Brain microvascular endothelial cell (primary cell): Measurements from ENCODE around the gene CCDC116.
A peak's percentile ranks its signal among the peaks of the same experiment; 100 is the strongest.
"Not testable (repeated sequence)": the region's sequence is repeated elsewhere in the genome, so short reads cannot be mapped to it uniquely, and the experiment has no call there.

Source experiments
- DNase-seq: peaks from one replicate; pipeline ENCODE4 v3.0.0-alpha.2; 2020
- H3K27ac ChIP-seq: fragments of 250-450 bp; sonication (Bioruptor Pico); 2 replicates; pipeline ENCODE4 v1.5.1; 2020; ENCODE audit warnings: mild to moderate bottlenecking, moderate library complexity
- H3K27me3 ChIP-seq: fragments of 250-450 bp; sonication (Bioruptor Pico); replicated peaks from 2 replicates; pipeline ENCODE4 v1.5.1; 2020; ENCODE audit warnings: mild to moderate bottlenecking
- H3K36me3 ChIP-seq: fragments of 250-450 bp; sonication (Bioruptor Pico); replicated peaks from 2 replicates; pipeline ENCODE4 v1.5.1; 2020; ENCODE audit warnings: mild to moderate bottlenecking
- H3K4me3 ChIP-seq: 2 replicates; pipeline ENCODE4 v1.5.1; 2011; ENCODE audit warnings: low read depth, mild to moderate bottlenecking, control low read depth, low read length, moderate library complexity
- CTCF ChIP-seq: IDR thresholded peaks from 2 replicates; pipeline ENCODE4 v1.5.1; 2011; ENCODE audit warnings: low read depth, mild to moderate bottlenecking, moderate library complexity, low read length, control low read depth, inconsistent platforms; ENCODE audit errors: missing control alignments
- in situ Hi-C: cut with HindIII; loops from 2 replicates; pipeline ENCODE4 v1.10.0; 2017; ENCODE audit warnings: low sequenced_read_pairs, low pct_ligation_motif_present

The CCDC116 gene

GRCh38 chr22:21598302-21598701, 34.3 kb upstream of the CCDC116 start:
- DNase-seq = no peak
- peaks cover 51% of the 10 kb centered on the region for H3K36me3 ChIP-seq
- in situ Hi-C loops = no loop called here

DNA sequence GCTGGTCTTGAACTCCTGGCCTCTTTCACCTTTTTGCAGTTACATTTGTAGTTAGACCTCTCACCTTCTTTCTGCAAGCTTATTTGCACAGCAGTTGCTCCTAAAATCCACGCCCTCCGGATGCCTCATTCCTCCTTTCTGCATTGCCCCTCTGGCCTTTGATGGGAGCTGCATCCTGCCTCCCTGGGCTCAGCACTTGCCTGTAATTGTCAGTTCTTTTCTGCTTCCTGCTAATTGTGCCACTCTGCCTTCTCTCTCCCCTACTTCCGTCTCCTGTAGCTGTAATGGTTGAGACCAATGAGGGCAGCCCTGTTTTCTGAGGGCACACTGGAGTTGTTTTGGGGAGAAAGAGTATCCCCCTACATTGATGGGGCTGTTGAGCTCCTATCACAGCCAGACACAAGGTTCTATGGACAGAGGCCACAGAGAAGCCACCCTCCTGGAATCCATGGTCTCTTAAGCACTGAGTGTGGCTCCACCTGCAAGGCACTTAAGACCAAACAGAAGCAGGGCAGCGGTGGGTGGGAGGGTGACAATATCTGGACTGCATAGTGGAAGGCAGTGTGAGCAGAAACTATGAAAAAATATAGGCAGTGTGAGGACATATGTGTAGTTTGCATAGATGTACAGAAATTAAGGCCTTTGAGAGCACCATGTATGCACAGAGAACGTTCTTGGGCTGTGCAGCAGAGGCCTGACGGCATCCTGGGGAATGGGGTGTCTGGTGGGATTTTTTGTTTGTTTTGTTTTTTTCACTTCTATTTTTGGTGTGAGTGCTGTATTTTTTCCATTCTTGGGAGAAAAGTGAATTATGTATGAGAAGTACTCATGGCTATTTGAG, 33.3 kb upstream of the CCDC116 start:
- no peak for TF ChIP-seq CTCF
- in situ Hi-C loops = no loop called here
- Histone ChIP-seq H3K27ac (no peak overlapping the region), H3K27me3 (no peaks in the 10 kb centered on the region), H3K36me3 (peaks cover 42% of the 10 kb centered on the region), H3K4me3 (no peak overlapping the region)
- no peak for DNase-seq

More at GRCh38 chr22:21598302-21598701, 34.3 kb upstream of the CCDC116 start:
- TF ChIP-seq CTCF = no peak
- Histone ChIP-seq H3K27me3 (no peaks in the 10 kb centered on the region), H3K4me3 (no peak overlapping the region), H3K27ac (no peak overlapping the region)

- no peak for TF ChIP-seq CTCF
- in situ Hi-C loops = no loop called here
- Histone ChIP-seq H3K4me3 (no peak overlapping the region), H3K27me3 (no peaks in the 10 kb centered on the region), H3K36me3 (peaks cover 21% of the 10 kb centered on the region), H3K27ac (peak overlapping the region; percentile 17)
- DNase-seq = no peak
Observed at GRCh38 chr22:21602579-21602978, 30.0 kb upstream of the CCDC116 start.

DNA sequence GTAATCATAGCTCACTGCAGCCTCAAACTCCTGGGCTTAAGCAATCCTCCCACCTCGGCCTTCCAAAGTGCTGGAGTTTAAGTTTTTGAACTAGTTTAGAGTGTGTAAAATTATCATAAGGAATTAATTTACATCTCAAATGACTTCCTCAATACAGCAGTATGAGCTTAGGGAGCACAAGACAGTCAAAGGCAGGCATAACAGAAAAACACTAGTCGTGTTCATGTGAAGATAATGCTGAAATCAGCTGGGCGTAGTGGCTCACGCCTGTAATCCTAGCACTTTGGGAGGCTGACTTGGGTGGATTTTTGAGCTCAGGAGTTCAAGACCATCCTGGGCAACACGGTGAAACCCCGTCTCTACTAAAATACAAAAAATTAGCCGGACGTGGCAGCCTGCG, 28.6 kb upstream of the CCDC116 start:
- in situ Hi-C loops = no loop called here
- no peak for TF ChIP-seq CTCF
- H3K36me3 ChIP-seq = peaks cover 26% of the 10 kb centered on the region
- DNase-seq = no peak
- peaks cover 2% of the 10 kb centered on the region for H3K27me3 ChIP-seq
- H3K27ac ChIP-seq = no peak overlapping the region
- H3K4me3 ChIP-seq = no peak overlapping the region

DNA sequence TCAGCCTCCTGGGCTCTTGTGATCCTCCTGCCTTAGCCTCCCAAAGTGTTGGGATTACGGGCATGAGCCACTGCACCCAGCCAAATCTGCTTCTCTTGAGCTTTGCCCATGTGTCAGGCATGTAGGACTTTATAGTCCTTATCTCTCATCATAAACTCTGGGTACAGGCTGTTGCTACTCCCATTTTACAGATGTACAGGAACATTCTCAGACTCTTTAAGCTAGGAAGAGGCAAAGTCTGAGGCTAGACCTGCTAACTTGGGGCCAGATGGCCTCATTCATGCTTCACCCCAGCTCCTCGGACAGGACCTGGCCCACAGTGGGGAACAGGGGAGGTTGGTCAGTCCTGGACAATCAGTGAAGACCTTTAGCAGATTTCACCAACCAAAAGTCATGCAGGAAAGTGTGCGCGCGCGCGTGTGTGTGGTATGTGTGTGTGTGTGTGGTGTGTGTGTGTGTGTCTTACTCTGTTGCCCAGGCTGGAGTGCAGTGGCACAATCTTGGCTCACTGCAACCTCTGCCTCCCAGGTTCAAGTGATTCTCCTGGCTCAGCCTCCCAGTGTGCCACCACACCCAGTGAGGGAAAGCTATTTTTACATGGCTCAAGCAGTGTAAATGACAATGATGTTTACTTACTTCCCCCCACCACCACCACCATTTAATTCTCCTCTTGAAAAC, 26.5 kb upstream of the CCDC116 start:
- no peak for TF ChIP-seq CTCF
- H3K27me3 ChIP-seq = peaks cover 2% of the 10 kb centered on the region
- H3K36me3 ChIP-seq = peaks cover 32% of the 10 kb centered on the region
- DNase-seq = no peak
- no peak overlapping the region for H3K27ac ChIP-seq
- H3K4me3 ChIP-seq = no peak overlapping the region
- in situ Hi-C loops = no loop called here

DNA sequence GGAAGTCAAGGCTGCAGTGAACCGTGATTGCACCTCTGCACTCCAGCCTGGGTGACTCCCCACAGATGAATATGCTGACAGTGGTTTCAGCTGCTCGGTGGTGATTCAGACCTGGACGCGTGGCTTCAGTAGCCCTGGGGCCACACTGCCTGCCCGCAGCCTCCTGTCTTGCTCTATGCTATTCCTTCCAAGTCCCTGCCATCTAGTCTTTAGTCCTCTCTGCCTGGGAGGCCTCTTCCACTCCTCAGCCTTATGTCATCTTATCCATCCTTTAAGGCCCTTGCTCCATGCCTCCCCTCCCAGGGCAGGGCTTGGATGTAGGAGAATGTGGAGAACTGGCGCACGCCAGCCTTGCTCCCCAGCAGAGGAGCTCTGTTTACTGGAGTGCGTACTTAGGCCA, 25.8 kb upstream of the CCDC116 start:
- H3K27ac ChIP-seq = peak overlapping the region; percentile 11
- peaks cover 2% of the 10 kb centered on the region for H3K27me3 ChIP-seq
- no peak for TF ChIP-seq CTCF
- in situ Hi-C loops = no loop called here
- peaks cover 39% of the 10 kb centered on the region for H3K36me3 ChIP-seq
- no peak for DNase-seq
- H3K4me3 ChIP-seq = no peak overlapping the region

DNA sequence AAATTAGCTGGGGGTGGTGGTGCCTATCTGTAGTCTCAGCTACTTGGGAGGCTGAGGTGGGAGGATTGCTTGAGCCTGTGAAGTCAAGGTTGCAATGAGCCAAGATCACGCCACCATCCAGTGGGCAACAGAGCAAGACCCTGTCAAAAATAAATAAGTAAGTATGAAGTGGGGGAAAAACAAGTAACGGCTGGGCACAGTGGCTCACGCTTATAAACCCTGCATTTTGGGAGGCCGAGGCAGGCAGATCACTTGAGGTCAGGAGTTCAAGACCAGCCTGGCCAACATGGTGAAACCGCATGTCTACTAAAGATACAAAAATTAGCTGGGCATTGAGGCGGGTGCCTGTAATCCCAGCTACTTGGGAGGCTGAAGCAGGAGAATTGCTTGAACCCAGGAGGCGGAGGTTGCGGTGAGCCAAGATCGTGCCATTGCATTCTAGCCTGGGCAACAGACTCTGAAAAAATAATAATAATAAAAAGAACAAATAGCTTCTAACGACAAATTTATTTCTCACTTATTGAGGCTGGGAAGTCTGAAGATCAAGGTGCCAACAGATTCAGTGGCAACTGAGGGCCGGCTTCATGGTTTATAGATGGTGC, 22.9 kb upstream of the CCDC116 start:
- H3K27me3 ChIP-seq, H3K27ac ChIP-seq, DNase-seq, H3K4me3 ChIP-seq, in situ Hi-C loops: not testable (repeated sequence)
- peaks cover 44% of the 10 kb centered on the region for H3K36me3 ChIP-seq
